HEK293T (cell line): ENCODE measurements around the gene KCNK5.

Experiments
- ARNT ChIP-seq: fragments of 450-650 bp; IDR thresholded peaks from 2 replicates; pipeline ENCODE4 v1.6.1; 2017; ENCODE audit warnings: mild to moderate bottlenecking
- BHLHE40 ChIP-seq: fragments of 450-650 bp; IDR thresholded peaks from 2 replicates; pipeline ENCODE4 v1.6.1; 2016; ENCODE audit warnings: mild to moderate bottlenecking, moderate library complexity, borderline replicate concordance
- CTBP1 ChIP-seq: fragments of 450-650 bp; IDR thresholded peaks from 2 replicates; pipeline ENCODE4 v1.6.1; 2016; ENCODE audit warnings: borderline replicate concordance
- ELF4 ChIP-seq: fragments of 450-650 bp; IDR thresholded peaks from 2 replicates; pipeline ENCODE4 v1.6.1; 2017; ENCODE audit warnings: antibody characterized with exemption
- FOXA1 ChIP-seq: fragments of 450-650 bp; IDR thresholded peaks from 2 replicates; pipeline ENCODE4 v1.6.1; 2016; ENCODE audit warnings: mild to moderate bottlenecking
- FOXM1 ChIP-seq: fragments of 450-650 bp; IDR thresholded peaks from 2 replicates; pipeline ENCODE4 v1.6.1; 2017; ENCODE audit warnings: mild to moderate bottlenecking, borderline replicate concordance
- HDGF ChIP-seq: fragments of 450-650 bp; IDR thresholded peaks from 2 replicates; pipeline ENCODE4 v1.6.1; 2017; ENCODE audit warnings: antibody characterized with exemption, borderline replicate concordance
- L3MBTL2 ChIP-seq: fragments of 450-650 bp; conservative IDR thresholded peaks from 2 replicates; pipeline ENCODE4 v1.6.1; 2016; ENCODE audit warnings: mild to moderate bottlenecking
- LEF1 ChIP-seq: fragments of 450-650 bp; IDR thresholded peaks from 2 replicates; pipeline ENCODE4 v1.6.1; 2017; ENCODE audit warnings: mild to moderate bottlenecking, borderline replicate concordance
- NFRKB ChIP-seq: fragments of 450-650 bp; IDR thresholded peaks from 2 replicates; pipeline ENCODE4 v1.6.1; 2016; ENCODE audit warnings: mild to moderate bottlenecking, moderate library complexity
- SP1 ChIP-seq: fragments of 450-650 bp; IDR thresholded peaks from 2 replicates; pipeline ENCODE4 v1.6.1; 2017
- SUZ12 ChIP-seq: fragments of 450-650 bp; IDR thresholded peaks from 2 replicates; pipeline ENCODE4 v1.6.1; 2016; ENCODE audit warnings: mild to moderate bottlenecking
- TARDBP ChIP-seq: fragments of 450-650 bp; IDR thresholded peaks from 2 replicates; pipeline ENCODE4 v1.6.1; 2016
- ZNF384 ChIP-seq: fragments of 450-650 bp; IDR thresholded peaks from 2 replicates; pipeline ENCODE4 v1.6.1; 2016

GRCh38 chr6:39209360-39209811 is 19.9 kb downstream of the KCNK5 start:
- TF ChIP-seq FOXM1 = no peak
- no peak for TF ChIP-seq BHLHE40
- TF ChIP-seq SUZ12 = no peak
- no peak for TF ChIP-seq ZNF384
- no peak for TF ChIP-seq ELF4
- TF ChIP-seq L3MBTL2 = no peak
- no peak for TF ChIP-seq SP1
- TF ChIP-seq HDGF = no peak
- no peak for TF ChIP-seq TARDBP
- TF ChIP-seq FOXA1 = no peak
- no peak for TF ChIP-seq CTBP1
- no peak for TF ChIP-seq LEF1
- no peak for TF ChIP-seq ARNT
- no peak for TF ChIP-seq NFRKB
